HG03575 (cell line): Measurements from ENCODE around the gene BCAM.
"Not testable (repeated sequence)": the region's sequence is repeated elsewhere in the genome, so short reads cannot be mapped to it uniquely, and the experiment has no call there.

Experiments used
- ATAC-seq: cut with Tn5 transposase; IDR thresholded peaks from one replicate; pipeline ENCODE4 v1.9.1; 2021; ENCODE audit not compliant: unreplicated experiment, insufficient number of reproducible peaks, low FRiP score; ENCODE audit errors: extremely low read depth

BCAM gene

DNA sequence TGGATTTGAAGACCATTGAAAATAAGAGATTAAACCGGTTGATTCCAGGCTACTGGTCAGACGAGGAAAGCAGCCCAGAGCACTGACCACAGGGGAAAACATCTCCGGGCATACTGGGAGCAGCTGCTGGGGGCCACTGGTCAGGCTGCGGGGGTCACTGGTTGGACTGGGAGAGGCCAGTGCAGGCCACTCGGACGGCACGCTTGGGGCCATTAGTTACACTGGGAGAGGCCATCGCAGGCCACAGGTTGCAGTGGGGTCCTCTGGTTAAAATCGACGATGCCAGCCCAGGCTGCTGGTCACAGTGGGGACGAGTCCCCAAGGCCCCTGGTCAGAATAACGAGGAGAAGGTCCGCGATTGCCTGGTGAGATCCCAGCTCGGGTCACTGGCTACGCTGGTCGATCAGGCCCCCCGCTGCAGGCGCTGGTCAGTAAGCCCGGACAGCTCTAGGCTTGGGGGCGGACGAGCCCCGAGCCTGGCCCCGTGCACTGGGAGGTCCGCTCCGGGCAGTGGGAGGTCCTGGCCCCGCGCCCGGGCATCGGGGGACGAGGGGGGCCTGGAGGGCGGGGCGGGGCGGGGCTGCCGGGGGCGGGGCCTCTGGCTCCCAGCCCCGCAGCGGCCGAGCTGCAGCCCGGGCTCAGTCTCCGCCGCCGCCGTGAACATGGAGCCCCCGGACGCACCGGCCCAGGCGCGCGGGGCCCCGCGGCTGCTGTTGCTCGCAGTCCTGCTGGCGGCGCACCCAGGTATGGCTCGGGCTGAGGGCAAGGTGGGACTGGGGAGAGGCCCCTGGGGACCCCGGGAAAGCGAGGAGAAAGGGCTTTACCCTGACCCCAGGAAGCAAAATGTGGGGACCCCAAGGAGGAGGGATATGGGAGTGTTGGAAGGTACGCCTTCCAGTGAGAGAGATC lies at the start of gene BCAM:
TSS of gene BCAM (plus strand) at position 641 of the 909 bp plus-strand sequence. CDS start at position 663, 22 bp downstream.
- ATAC-seq: no peak

GRCh38 chr19:44762038-44762437 lies 46.9 kb upstream of the BCAM start:
- no peak for ATAC-seq

- ATAC-seq: no peak
Measured at GRCh38 chr19:44765033-44765948, 43.6 kb upstream of the BCAM start.

- ATAC-seq: no peak
Measured at GRCh38 chr19:44765949-44766335, 43.0 kb upstream of the BCAM start.

GRCh38 chr19:44767295-44768180 lies 41.4 kb upstream of the BCAM start:
- ATAC-seq: no peak

DNA sequence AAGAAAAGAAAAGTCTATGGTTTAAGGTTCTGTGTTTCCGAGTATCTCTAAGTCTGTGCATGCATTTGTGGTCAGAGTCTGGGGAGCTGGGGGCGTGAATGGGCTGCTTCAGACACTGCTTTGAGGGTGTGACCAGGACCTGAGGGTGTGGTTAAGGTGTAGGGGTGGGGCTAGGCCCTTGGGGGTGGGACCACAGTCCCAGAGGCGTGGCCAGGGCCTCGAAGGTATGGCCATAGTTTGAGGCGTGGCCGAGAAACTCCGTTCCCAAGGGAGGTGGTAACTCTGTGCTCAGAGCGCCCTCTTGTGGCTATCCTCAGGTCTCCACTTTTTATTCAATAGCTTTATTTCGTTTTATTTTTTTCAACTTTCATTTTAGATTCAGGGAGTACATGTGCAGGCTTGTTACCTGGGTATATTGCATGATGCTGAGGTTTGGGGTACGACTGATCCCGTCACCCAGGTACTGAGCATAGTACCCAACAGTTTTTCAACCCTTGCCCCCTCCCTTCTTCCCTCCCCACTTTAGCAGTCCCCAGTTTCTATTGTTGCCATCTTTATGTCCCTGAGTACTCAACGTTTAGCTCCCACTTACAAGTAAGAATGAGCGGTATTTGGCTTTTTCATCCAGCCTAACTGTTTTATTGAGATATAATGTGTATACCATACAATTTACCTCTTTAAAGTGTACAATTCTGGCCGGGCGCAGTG lies 38.2 kb upstream of the BCAM start:
- ATAC-seq: peak; percentile 68

GRCh38 chr19:44772144-44772543 lies 36.8 kb upstream of the BCAM start:
- not testable (repeated sequence) for ATAC-seq

- no peak for ATAC-seq
Measured at GRCh38 chr19:44772959-44773358, 35.9 kb upstream of the BCAM start.

GRCh38 chr19:44775676-44776240 lies 33.1 kb upstream of the BCAM start:
- ATAC-seq: no peak

DNA sequence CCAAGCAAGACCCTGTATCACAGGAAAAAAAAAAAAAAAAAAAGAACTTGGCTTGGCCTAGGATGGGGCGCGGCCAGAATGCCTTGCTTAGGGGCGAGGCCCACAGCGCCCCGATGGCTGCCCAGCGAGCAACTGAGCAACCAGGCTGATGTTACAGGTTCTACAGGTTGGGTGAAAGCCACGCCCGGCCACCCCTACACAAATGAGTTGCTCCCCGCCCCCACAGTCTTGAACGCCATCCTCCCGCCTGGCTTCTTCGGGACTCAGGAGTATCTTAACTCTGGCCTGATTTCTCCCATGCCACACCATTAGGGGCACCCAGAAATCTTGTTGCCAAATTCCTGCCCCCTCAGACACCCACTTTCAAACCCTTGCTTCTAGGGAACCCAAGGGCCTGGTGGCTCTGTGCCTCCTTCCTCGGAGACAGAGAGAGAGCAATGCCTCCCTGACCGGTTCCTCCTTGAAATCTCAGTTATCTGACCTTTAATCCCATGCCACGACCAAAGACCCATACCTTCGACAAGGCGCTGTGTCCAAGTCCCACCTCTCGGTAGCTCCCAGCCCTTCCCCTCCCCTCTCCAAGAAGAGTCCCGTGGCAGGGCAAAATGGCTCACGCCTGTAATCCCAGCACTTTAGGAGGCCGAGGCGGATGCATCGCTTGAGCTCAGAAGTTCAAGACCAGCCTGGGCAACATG lies 32.4 kb upstream of the BCAM start:
- no peak for ATAC-seq

DNA sequence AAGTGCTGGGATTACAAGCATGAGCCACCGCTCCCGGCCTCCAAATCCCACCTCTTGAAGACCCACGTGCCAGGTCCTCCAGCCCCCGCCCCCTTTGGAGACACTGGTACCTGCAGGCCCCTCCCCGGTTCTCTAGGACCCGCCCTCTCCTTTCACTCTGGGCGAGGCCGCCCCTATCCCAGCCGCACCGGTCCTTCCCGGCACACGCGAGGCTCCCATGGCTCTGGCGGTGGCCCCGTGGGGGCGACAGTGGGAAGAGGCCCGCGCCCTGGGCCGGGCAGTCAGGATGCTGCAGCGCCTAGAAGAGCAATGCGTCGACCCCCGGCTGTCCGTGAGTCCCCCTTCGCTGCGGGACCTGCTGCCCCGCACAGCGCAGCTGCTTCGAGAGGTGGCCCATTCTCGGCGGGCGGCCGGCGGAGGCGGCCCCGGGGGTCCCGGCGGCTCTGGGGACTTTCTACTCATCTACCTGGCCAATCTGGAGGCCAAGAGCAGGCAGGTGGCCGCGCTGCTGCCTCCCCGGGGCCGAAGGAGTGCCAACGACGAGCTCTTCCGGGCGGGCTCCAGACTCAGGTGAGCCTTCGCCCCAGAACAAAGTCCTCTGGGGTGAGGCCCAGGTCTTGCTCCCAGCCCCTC lies 31.1 kb upstream of the BCAM start, which contains the start of gene CBLC:
TSS of gene CBLC (plus strand) at position 176 of the 633 bp plus-strand sequence. CDS start at position 218, 42 bp downstream.
- no peak for ATAC-seq

- ATAC-seq: no peak
Measured at GRCh38 chr19:44779150-44779549, 29.8 kb upstream of the BCAM start.

DNA sequence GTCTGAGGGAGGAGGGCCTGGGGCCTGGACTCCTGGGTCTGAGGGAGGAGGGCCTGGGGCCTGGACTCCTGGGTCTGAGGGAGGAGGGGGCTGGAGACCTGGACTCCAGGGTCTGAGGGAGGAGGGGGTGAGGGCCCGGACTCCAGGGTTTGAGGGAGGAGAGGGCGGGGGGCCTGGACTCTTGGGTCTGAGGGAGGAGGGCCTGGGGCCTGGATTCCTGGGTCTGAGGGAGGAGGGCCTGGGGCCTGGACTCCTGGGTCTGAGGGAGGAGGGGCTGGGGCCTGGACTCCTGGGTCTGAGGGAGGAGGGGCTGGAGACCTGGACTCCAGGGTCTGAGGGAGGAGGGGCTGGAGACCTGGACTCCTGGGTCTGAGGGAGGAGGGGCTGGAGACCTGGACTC lies 27.2 kb upstream of the BCAM start:
- not testable (repeated sequence) for ATAC-seq

DNA sequence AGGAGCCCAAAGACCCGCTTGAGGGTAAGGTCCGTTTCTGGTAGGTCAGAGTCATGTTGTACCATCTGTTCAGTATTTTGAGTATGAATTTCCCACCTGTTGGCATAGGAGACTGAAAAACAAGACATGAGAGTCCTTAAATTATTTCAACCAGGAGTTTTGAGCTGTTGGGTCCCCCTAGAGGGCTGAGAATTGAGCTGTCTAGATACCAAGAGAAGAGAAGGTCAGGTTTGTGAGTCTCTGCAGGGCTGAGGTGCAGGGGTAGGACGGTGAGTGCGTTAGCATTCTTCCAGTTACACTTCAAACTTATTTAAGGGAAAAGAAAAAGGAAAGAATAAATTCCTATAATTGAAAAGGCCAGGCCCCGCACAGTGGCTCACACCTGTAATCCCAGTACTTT lies 26.2 kb upstream of the BCAM start:
- ATAC-seq: no peak

DNA sequence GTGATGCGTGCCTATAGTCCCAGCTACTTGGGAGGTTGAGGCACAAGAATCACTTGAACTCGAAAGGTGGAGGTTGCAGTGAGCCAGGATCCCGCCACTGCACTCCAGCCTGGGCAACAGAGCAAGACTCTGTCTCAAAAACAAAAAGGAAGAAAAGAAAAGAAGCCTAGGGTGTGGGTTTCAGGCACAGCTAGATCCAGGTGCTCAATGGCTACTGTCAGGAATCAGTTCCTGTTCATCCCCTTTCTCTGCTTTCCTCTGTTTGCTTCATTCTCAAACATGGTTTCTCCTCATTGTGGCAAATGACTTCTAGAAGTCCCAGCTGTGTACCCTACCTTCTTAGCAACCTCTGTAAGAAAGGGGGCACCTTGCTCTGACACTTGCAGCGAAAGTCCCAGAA lies 25.4 kb upstream of the BCAM start:
- no peak for ATAC-seq

DNA sequence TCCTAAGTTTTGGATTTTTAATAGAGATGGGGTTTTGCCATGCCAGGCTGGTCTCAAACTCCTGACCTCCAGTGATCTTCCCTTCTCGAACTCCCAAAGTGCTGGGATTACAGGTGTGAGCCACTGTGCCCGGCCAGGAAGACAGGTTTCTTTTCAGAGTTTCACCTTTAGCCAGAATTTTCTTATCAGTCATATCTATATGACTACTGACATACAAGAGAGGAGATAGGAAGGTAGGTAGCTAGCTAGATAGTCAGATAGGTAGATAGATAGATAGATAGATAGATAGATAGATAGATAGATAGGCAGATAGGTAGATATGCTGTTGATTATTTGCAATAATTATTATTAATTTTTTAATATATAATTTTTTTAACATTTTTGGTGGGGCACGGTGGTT lies 23.6 kb upstream of the BCAM start:
- ATAC-seq: no peak

DNA sequence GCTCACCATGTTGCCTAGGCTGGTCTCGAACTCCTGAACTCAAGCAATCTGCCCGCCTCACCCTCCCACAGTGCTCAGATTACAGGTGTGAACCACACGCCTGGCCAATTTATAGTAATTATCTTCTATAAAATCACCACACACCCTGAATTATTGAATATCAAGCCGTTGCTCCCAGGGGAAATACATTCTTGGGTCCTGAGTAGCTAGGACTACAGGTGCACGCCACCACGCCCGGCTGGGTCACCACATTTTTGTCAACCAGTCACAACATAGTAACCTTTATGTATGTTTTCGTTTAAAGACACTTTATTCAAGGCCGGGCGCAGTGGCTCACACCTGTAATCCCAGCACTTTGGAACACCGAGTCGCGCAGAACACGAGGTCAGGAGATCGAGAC lies 22.9 kb upstream of the BCAM start:
- ATAC-seq: no peak
